HG02885 (cell line): Measurements from ENCODE around the gene HDHD3.
"Not testable (repeated sequence)": the region's sequence is repeated elsewhere in the genome, so short reads cannot be mapped to it uniquely, and the experiment has no call there.

Source experiments
- ATAC-seq: cut with Tn5 transposase; IDR thresholded peaks from one replicate; pipeline ENCODE4 v1.9.1; 2021; ENCODE audit warnings: mild to moderate bottlenecking; ENCODE audit not compliant: unreplicated experiment, poor library complexity

Gene HDHD3

GRCh38 chr9:113376634-113377567 is at the start of gene HDHD3:
TSS of gene HDHD3 (minus strand) at chr9:113376986. CDS start at chr9:113374354, 2,632 bp downstream.
- ATAC-seq: peak; percentile 70

GRCh38 chr9:113425072-113425471 is 48.3 kb upstream of the HDHD3 start:
- no peak for ATAC-seq

- no peak for ATAC-seq
These were observed 44.9 kb upstream of the HDHD3 start for GRCh38 chr9:113421726-113422125.

- ATAC-seq: no peak
These were observed 40.6 kb upstream of the HDHD3 start for GRCh38 chr9:113417370-113417769.

- ATAC-seq: peak; percentile 97
These were observed 39.4 kb upstream of the HDHD3 start for GRCh38 chr9:113416149-113416721.

- peak; percentile 90 for ATAC-seq
These were observed 33.5 kb upstream of the HDHD3 start, which contains the start of the genes C9orf43 and POLE3 for GRCh38 chr9:113410207-113410864. TSS of gene C9orf43 (plus strand) at chr9:113410747. CDS start at chr9:113413494, 2,747 bp downstream. TSS of gene POLE3 (minus strand) at chr9:113410675. CDS start at chr9:113410293, 382 bp downstream.

GRCh38 chr9:113409883-113410206 is 33.1 kb upstream of the HDHD3 start:
- ATAC-seq: peak; percentile 4

- ATAC-seq: no peak
These were observed 32.7 kb upstream of the HDHD3 start for GRCh38 chr9:113409481-113409880.

- peak; percentile 36 for ATAC-seq
These were observed 30.2 kb upstream of the HDHD3 start for GRCh38 chr9:113406873-113407511.

GRCh38 chr9:113406353-113406752 is 29.6 kb upstream of the HDHD3 start:
- not testable (repeated sequence) for ATAC-seq

- ATAC-seq: no peak
These were observed 26.9 kb upstream of the HDHD3 start for GRCh38 chr9:113403646-113404045.

- ATAC-seq: peak; percentile 99
These were observed 24.4 kb upstream of the HDHD3 start, which contains the start of gene ALAD for GRCh38 chr9:113401027-113401792. TSS of gene ALAD (minus strand) at chr9:113401284. CDS start at chr9:113393559, 7,725 bp downstream.

- ATAC-seq: no peak
These were observed 22.9 kb upstream of the HDHD3 start for GRCh38 chr9:113399646-113400200.

- ATAC-seq: no peak
These were observed 22.0 kb upstream of the HDHD3 start for GRCh38 chr9:113398796-113399195.

- no peak for ATAC-seq
These were observed 20.4 kb upstream of the HDHD3 start for GRCh38 chr9:113397203-113397631.

GRCh38 chr9:113395000-113395861 is 18.4 kb upstream of the HDHD3 start:
- no peak for ATAC-seq

GRCh38 chr9:113393281-113393680 is 16.5 kb upstream of the HDHD3 start:
- ATAC-seq: no peak

- ATAC-seq: no peak
These were observed 15.1 kb upstream of the HDHD3 start for GRCh38 chr9:113391917-113392316.
